ENCODE results near the gene SLC9A9. TPM values are rescaled to one million over a fixed set of nuclear protein-coding genes. Genes with fewer than 3 reads are reported as not detected.

Gene SLC9A9
- total RNA-seq, 3 donors from 2014 or later, result 6.2 to 17.3 (median 7.8) TPM

GRCh38 chr3:143469159-143469558, 379.1 kb downstream of the SLC9A9 start:
- Histone ChIP-seq H3K4me3 (no peak overlapping the region), H3K36me3 (no peaks in the 10 kb centered on the region), H3K4me1 (no peaks in the 10 kb centered on the region), H3K27ac (no peak overlapping the region), H3K27me3 (no peaks in the 10 kb centered on the region), H3K9me3 (no peaks in the 10 kb centered on the region)
- intact Hi-C loops (cut with DNase I; ENCODE audit: low total_unique reads), result no loop called here
- no peak for TF ChIP-seq POLR2A (IDR thresholded peaks at IDR 0.05)
- no peak for TF ChIP-seq POLR2AphosphoS5 (IDR thresholded peaks at IDR 0.05)
- TF ChIP-seq CTCF (IDR thresholded peaks at IDR 0.05), result no peak
- no peak for DNase-seq (ENCODE audit: low spot score in 2 of 2)

DNA sequence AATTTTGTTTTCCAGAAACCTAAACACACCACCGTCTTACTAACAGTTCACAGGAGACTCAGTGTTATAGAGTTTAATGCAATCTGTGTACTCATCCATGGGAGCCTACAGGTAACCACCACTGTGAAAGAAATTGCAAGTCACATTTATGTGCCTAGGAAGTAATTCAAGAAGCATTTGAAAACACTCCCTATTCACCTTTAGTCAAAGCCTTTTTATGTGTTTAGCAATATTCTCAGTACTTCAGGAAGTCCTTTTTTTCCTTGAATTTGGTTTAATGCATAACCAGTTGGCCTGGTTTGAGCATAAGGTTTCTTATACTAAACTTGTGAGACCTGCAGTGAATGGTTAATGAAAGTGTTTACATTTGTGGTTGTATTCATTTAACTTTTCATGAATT, 382.6 kb downstream of the SLC9A9 start:
- Histone ChIP-seq H3K27me3 (no peaks in the 10 kb centered on the region), H3K4me1 (no peaks in the 10 kb centered on the region), H3K36me3 (no peaks in the 10 kb centered on the region), H3K9me3 (no peaks in the 10 kb centered on the region), H3K4me3 (no peak overlapping the region), H3K27ac (no peak overlapping the region)
- no peak for DNase-seq (ENCODE audit: low spot score in 2 of 2)
- no peak for TF ChIP-seq CTCF (IDR thresholded peaks at IDR 0.05)
- TF ChIP-seq POLR2AphosphoS5 (IDR thresholded peaks at IDR 0.05), result no peak
- TF ChIP-seq POLR2A (IDR thresholded peaks at IDR 0.05), result no peak
- intact Hi-C loops (cut with DNase I; ENCODE audit: low total_unique reads), result no loop called here

- no peak for TF ChIP-seq CTCF (IDR thresholded peaks at IDR 0.05)
- no peak for TF ChIP-seq POLR2A (IDR thresholded peaks at IDR 0.05)
- TF ChIP-seq POLR2AphosphoS5 (IDR thresholded peaks at IDR 0.05), result no peak
Measured at GRCh38 chr3:143464850-143465249, 383.4 kb downstream of the SLC9A9 start.

DNA sequence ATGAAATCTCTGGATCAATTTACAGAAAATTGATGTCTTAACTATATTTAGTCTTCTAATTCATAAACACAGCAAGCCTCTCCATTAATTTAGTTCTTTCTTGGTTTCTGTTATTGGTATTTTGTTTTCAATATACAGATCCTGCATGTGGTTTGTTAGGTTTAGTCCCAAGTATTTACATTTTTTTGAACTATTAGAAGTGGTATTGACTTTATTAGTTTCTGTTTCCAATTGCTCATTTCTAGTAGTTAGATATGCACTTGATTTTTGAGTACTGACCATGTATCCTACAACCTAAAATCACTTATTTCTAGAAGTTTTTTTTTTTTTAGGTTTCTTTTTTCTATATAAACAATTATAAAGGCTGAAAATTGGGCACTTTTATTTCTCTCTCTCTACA, 392.8 kb downstream of the SLC9A9 start:
- no peaks in the 10 kb centered on the region for H3K36me3 ChIP-seq
- intact Hi-C loops (cut with DNase I; ENCODE audit: low total_unique reads), result loop anchor here (5.0 kb wide), 1 partner anchor 183 kb away; no protein-coding TSS in a partner anchor
- DNase-seq (ENCODE audit: low spot score in 2 of 2), result no peak
- H3K9me3 ChIP-seq, result peaks cover 0 to 10% of the 10 kb centered on the region in 2 donors
- H3K27me3 ChIP-seq, result no peaks in the 10 kb centered on the region
- no peak for TF ChIP-seq CTCF (IDR thresholded peaks at IDR 0.05)
- no peak for TF ChIP-seq POLR2AphosphoS5 (IDR thresholded peaks at IDR 0.05)
- no peak for TF ChIP-seq POLR2A (IDR thresholded peaks at IDR 0.05)
- H3K4me3 ChIP-seq, result no peak overlapping the region
- no peak overlapping the region for H3K27ac ChIP-seq
- H3K4me1 ChIP-seq, result no peaks in the 10 kb centered on the region

More at GRCh38 chr3:143464850-143465249, 383.4 kb downstream of the SLC9A9 start:
- Histone ChIP-seq H3K27ac (no peak overlapping the region), H3K9me3 (no peaks in the 10 kb centered on the region), H3K4me3 (no peak overlapping the region), H3K27me3 (no peaks in the 10 kb centered on the region), H3K36me3 (no peaks in the 10 kb centered on the region), H3K4me1 (no peaks in the 10 kb centered on the region)
- no peak for DNase-seq (ENCODE audit: low spot score in 2 of 2)
- intact Hi-C loops (cut with DNase I; ENCODE audit: low total_unique reads), result no loop called here

- no peak overlapping the region for H3K27ac ChIP-seq
- H3K4me3 ChIP-seq, result no peak overlapping the region
- TF ChIP-seq POLR2AphosphoS5 (IDR thresholded peaks at IDR 0.05), result no peak
- no peak for TF ChIP-seq POLR2A (IDR thresholded peaks at IDR 0.05)
- TF ChIP-seq CTCF (IDR thresholded peaks at IDR 0.05), result no peak
- intact Hi-C loops (cut with DNase I; ENCODE audit: low total_unique reads), result no loop called here
- no peaks in the 10 kb centered on the region for H3K27me3 ChIP-seq
- H3K9me3 ChIP-seq, result peaks cover 0 to 9% of the 10 kb centered on the region in 2 donors
- DNase-seq (ENCODE audit: low spot score in 2 of 2), result no peak
- H3K36me3 ChIP-seq, result no peaks in the 10 kb centered on the region
- no peaks in the 10 kb centered on the region for H3K4me1 ChIP-seq
Measured at GRCh38 chr3:143450632-143451031, 397.6 kb downstream of the SLC9A9 start.

Measured in breast epithelium (tissue), 4 donors.